SK-N-SH treated with all-trans-retinoic acid at 6 μM for 48 hours (cell line): Measurements from ENCODE around the gene GRAMD1B.

ENCODE experiments used
- ATAC-seq: fragments of 200-7000 bp; cut with Tn5 transposase; 3 replicates; pipeline ENCODE4 v1.9.1; 2020; ENCODE audit warnings: mild to moderate bottlenecking, moderate library complexity
- ARNTL ChIP-seq: fragments of 450-650 bp; formaldehyde crosslinking; IDR thresholded peaks from 2 replicates; pipeline ENCODE4 v1.5.0; 2020; ENCODE audit warnings: low read depth, mild to moderate bottlenecking, moderate library complexity, borderline replicate concordance
- BACH2 ChIP-seq: fragments of 250-450 bp; sonication (Bioruptor Pico); IDR thresholded peaks from 2 replicates; pipeline ENCODE4 v1.9.0; 2021; ENCODE audit warnings: mild to moderate bottlenecking, borderline replicate concordance
- CREB5 ChIP-seq: fragments of 250-450 bp; sonication (Bioruptor Pico); IDR thresholded peaks from 2 replicates; pipeline ENCODE4 v1.5.1; 2020; ENCODE audit warnings: low read depth, mild to moderate bottlenecking, moderate library complexity
- CSDC2 ChIP-seq: fragments of 250-450 bp; sonication (Bioruptor Pico); IDR thresholded peaks from 2 replicates; pipeline ENCODE4 v1.5.0; 2020; ENCODE audit warnings: mild to moderate bottlenecking, moderate library complexity
- CSRNP3 ChIP-seq: fragments of 250-450 bp; sonication (Bioruptor Pico); IDR thresholded peaks from 2 replicates; pipeline ENCODE4 v1.5.1; 2021; ENCODE audit warnings: mild to moderate bottlenecking, moderate library complexity
- ESRRG ChIP-seq: fragments of 250-450 bp; sonication (Bioruptor Pico); IDR thresholded peaks from 2 replicates; pipeline ENCODE4 v1.6.1; 2021; ENCODE audit warnings: mild to moderate bottlenecking
- GLIS3 ChIP-seq: fragments of 250-450 bp; sonication (Bioruptor Pico); IDR thresholded peaks from 2 replicates; pipeline ENCODE4 v1.5.0; 2020; ENCODE audit warnings: mild to moderate bottlenecking, moderate library complexity
- ISL1 ChIP-seq: fragments of 250-450 bp; sonication (Bioruptor Pico); IDR thresholded peaks from 2 replicates; pipeline ENCODE4 v2.1.2; 2022; ENCODE audit warnings: mild to moderate bottlenecking, moderate library complexity
- OSR1 ChIP-seq: fragments of 250-450 bp; sonication (Bioruptor Pico); IDR thresholded peaks from 2 replicates; pipeline ENCODE4 v1.8.0; 2022; ENCODE audit warnings: moderate library complexity, mild to moderate bottlenecking, inconsistent platforms
- PATZ1 ChIP-seq: fragments of 250-450 bp; sonication (Bioruptor Pico); IDR thresholded peaks from 2 replicates; pipeline ENCODE4 v1.8.0; 2020; ENCODE audit warnings: mild to moderate bottlenecking, moderate library complexity, borderline replicate concordance
- POU6F1 ChIP-seq: fragments of 250-450 bp; sonication (Bioruptor Pico); IDR thresholded peaks from 2 replicates; pipeline ENCODE4 v1.8.0; 2021; ENCODE audit warnings: low read depth, mild to moderate bottlenecking, moderate library complexity, borderline replicate concordance
- PPARA ChIP-seq: fragments of 250-450 bp; sonication (Bioruptor Pico); IDR thresholded peaks from 2 replicates; pipeline ENCODE4 v1.5.0; 2020; ENCODE audit warnings: mild to moderate bottlenecking, borderline replicate concordance
- RARB ChIP-seq: fragments of 250-450 bp; sonication (Bioruptor Pico); IDR thresholded peaks from 2 replicates; pipeline ENCODE4 v1.8.0; 2021; ENCODE audit warnings: mild to moderate bottlenecking, moderate library complexity
- SNAI2 ChIP-seq: fragments of 250-450 bp; sonication (Bioruptor Pico); IDR thresholded peaks from 2 replicates; pipeline ENCODE4 v1.5.0; 2020; ENCODE audit warnings: mild to moderate bottlenecking, moderate library complexity
- TCF4 ChIP-seq: fragments of 250-450 bp; sonication (Bioruptor Pico); IDR thresholded peaks from 2 replicates; pipeline ENCODE4 v1.8.0; 2021; ENCODE audit warnings: mild to moderate bottlenecking, moderate library complexity, borderline replicate concordance
- TOX ChIP-seq: fragments of 250-450 bp; sonication (Bioruptor Pico); IDR thresholded peaks from 2 replicates; pipeline ENCODE4 v1.8.0; 2021; ENCODE audit warnings: mild to moderate bottlenecking, moderate library complexity, borderline replicate concordance
- TSHZ2 ChIP-seq: fragments of 250-450 bp; sonication (Bioruptor Pico); IDR thresholded peaks from 2 replicates; pipeline ENCODE4 v1.5.0; 2020; ENCODE audit warnings: mild to moderate bottlenecking, moderate library complexity
- ZC3H10 ChIP-seq: fragments of 250-450 bp; sonication (Bioruptor Pico); IDR thresholded peaks from 2 replicates; pipeline ENCODE4 v1.5.1; 2021; ENCODE audit warnings: mild to moderate bottlenecking, moderate library complexity
- ZFP3 ChIP-seq: fragments of 250-450 bp; sonication (Bioruptor Pico); IDR thresholded peaks from 2 replicates; pipeline ENCODE4 v1.5.0; 2020; ENCODE audit warnings: mild to moderate bottlenecking, moderate library complexity
- ZNF565 ChIP-seq: fragments of 450-650 bp; formaldehyde crosslinking; conservative IDR thresholded peaks from 2 replicates; pipeline ENCODE4 v1.5.0; 2020; ENCODE audit warnings: low read depth, mild to moderate bottlenecking, moderate library complexity
- ZNF70 ChIP-seq: fragments of 450-650 bp; formaldehyde crosslinking; IDR thresholded peaks from 2 replicates; pipeline ENCODE4 v1.5.0; 2020; ENCODE audit warnings: mild to moderate bottlenecking, moderate library complexity
- ZNF8 ChIP-seq: fragments of 450-650 bp; formaldehyde crosslinking; IDR thresholded peaks from 2 replicates; pipeline ENCODE4 v1.5.0; 2020; ENCODE audit warnings: mild to moderate bottlenecking, moderate library complexity

Gene GRAMD1B

GRCh38 chr11:123392844-123393243 lies 37.2 kb upstream of the GRAMD1B start:
- no peak for ATAC-seq
- TF ChIP-seq CSRNP3 (CRISPR knock-in tag) (no peak), ESRRG (no peak), ISL1 (CRISPR knock-in tag) (no peak; the same call in 1 of the 2 replicates), PATZ1 (CRISPR knock-in tag) (no peak), GLIS3 (no peak), TCF4 (no peak), RARB (CRISPR knock-in tag) (no peak), OSR1 (CRISPR knock-in tag) (no peak)
- TF ChIP-seq, all 23 proteins: peak for 0

GRCh38 chr11:123393312-123393927 lies 36.6 kb upstream of the GRAMD1B start:
- TF ChIP-seq ZNF8 (no peak), TCF4 (no peak), OSR1 (CRISPR knock-in tag) (no peak), RARB (CRISPR knock-in tag) (no peak), POU6F1 (CRISPR knock-in tag) (no peak), GLIS3 (no peak), ZFP3 (CRISPR knock-in tag) (no peak), PATZ1 (CRISPR knock-in tag) (no peak), SNAI2 (no peak), ARNTL (CRISPR knock-in tag) (no peak), TOX (CRISPR knock-in tag) (no peak), ZNF565 (CRISPR knock-in tag) (no peak), ZC3H10 (no peak)
- TF ChIP-seq, all 23 proteins: peak for 0
- no peak for ATAC-seq

GRCh38 chr11:123404676-123405075 lies 25.4 kb upstream of the GRAMD1B start:
- TF ChIP-seq BACH2 = no peak
- no peak for TF ChIP-seq ZC3H10
- TF ChIP-seq TCF4 = no peak
- TF ChIP-seq TOX (CRISPR knock-in tag) = no peak
- no peak for TF ChIP-seq POU6F1 (CRISPR knock-in tag)
- TF ChIP-seq OSR1 (CRISPR knock-in tag) = no peak
- TF ChIP-seq CSDC2 = no peak
- TF ChIP-seq GLIS3 = no peak
- TF ChIP-seq ZFP3 (CRISPR knock-in tag) = no peak
- no peak for TF ChIP-seq ZNF70 (CRISPR knock-in tag)
- no peak for TF ChIP-seq RARB (CRISPR knock-in tag)
- TF ChIP-seq TSHZ2 (CRISPR knock-in tag) = no peak
- TF ChIP-seq CSRNP3 (CRISPR knock-in tag) = no peak
- TF ChIP-seq ISL1 (CRISPR knock-in tag) = no peak
- no peak for TF ChIP-seq CREB5 (CRISPR knock-in tag)
- no peak for TF ChIP-seq PPARA (CRISPR knock-in tag)
- TF ChIP-seq SNAI2 = no peak
- no peak for TF ChIP-seq ZNF565 (CRISPR knock-in tag)
- TF ChIP-seq, all 23 proteins: peak for 0
- ATAC-seq = no peak
